ENCODE data around the gene LDLRAD4.

DNA sequence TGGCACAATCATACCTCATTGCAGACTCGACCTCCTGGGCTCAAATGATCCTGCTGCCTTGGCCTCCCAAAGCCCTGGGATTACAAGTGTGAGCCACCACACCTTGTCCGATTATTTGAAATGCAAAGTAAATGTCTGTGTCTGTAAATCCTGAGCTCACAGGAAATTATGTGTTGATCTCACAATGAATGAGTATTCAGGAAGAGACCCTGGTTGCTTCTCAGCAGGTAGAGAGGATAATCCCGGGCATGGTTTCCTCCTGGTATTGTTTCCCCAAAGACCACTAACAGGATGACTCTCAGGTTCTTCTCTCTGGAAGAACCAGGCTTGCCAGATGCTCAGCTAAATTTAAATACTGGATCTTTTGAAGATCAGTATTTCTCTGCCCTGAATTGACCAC lies 147.6 kb downstream of the LDLRAD4 start:
- TF ChIP-seq SP1 (CRISPR knock-in tag; IDR thresholded peaks at IDR 0.05), result no peak
- TF ChIP-seq, protein P1, sequence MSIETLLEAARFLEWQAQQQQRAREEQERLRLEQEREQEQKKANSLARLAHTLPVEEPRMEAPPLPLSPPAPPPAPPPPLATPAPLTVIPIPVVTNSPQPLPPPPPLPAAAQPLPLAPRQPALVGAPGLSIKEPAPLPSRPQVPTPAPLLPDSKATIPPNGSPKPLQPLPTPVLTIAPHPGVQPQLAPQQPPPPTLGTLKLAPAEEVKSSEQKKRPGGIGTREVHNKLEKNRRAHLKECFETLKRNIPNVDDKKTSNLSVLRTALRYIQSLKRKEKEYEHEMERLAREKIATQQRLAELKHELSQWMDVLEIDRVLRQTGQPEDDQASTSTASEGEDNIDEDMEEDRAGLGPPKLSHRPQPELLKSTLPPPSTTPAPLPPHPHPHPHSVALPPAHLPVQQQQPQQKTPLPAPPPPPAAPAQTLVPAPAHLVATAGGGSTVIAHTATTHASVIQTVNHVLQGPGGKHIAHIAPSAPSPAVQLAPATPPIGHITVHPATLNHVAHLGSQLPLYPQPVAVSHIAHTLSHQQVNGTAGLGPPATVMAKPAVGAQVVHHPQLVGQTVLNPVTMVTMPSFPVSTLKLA (conservative IDR thresholded peaks at IDR 0.05), result no peak
- no peak for TF ChIP-seq GATAD2A (IDR thresholded peaks at IDR 0.05)
- no peak for TF ChIP-seq ZNF830 (CRISPR knock-in tag; IDR thresholded peaks at IDR 0.05)
- no peak for TF ChIP-seq ATF6 (CRISPR knock-in tag; IDR thresholded peaks at IDR 0.05)
- TF ChIP-seq ZNF696 (CRISPR knock-in tag; conservative IDR thresholded peaks at IDR 0.05), result no peak
- TF ChIP-seq, protein P2, sequence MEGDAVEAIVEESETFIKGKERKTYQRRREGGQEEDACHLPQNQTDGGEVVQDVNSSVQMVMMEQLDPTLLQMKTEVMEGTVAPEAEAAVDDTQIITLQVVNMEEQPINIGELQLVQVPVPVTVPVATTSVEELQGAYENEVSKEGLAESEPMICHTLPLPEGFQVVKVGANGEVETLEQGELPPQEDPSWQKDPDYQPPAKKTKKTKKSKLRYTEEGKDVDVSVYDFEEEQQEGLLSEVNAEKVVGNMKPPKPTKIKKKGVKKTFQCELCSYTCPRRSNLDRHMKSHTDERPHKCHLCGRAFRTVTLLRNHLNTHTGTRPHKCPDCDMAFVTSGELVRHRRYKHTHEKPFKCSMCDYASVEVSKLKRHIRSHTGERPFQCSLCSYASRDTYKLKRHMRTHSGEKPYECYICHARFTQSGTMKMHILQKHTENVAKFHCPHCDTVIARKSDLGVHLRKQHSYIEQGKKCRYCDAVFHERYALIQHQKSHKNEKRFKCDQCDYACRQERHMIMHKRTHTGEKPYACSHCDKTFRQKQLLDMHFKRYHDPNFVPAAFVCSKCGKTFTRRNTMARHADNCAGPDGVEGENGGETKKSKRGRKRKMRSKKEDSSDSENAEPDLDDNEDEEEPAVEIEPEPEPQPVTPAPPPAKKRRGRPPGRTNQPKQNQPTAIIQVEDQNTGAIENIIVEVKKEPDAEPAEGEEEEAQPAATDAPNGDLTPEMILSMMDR (IDR thresholded peaks at IDR 0.05 in 2 of 3, conservative IDR thresholded peaks at IDR 0.05 in 1 of 3; ENCODE audit: insufficient read depth in 2 of 3, low read depth in 1 of 3, low read length in 3 of 3), result no peak
- TF ChIP-seq ZNF766 (CRISPR knock-in tag; conservative IDR thresholded peaks at IDR 0.05), result no peak
- no peak for TF ChIP-seq IRF2 (CRISPR knock-in tag; IDR thresholded peaks at IDR 0.05)

Data from K562 (cell line).